ENCODE measurements around the gene CAMSAP3. TPM values are rescaled to one million over a fixed set of nuclear protein-coding genes. Genes with fewer than 3 reads are reported as not detected.
"Not testable (repeated sequence)": the region's sequence is repeated elsewhere in the genome, so short reads cannot be mapped to it uniquely, and the experiment has no call there.

The CAMSAP3 gene
- total RNA-seq, 4 donors from 2014 or later: 9.0 to 25.4 (median 14.2) TPM

- H3K36me3 ChIP-seq: no peaks in the 10 kb centered on the region
- no peaks in the 10 kb centered on the region for H3K9me3 ChIP-seq
- intact Hi-C loops (cut with DNase I): no loop called here
- no peak overlapping the region for H3K4me3 ChIP-seq (replicated peaks in 1 of 3)
- H3K27ac ChIP-seq: no peak overlapping the region
- no peaks in the 10 kb centered on the region for H3K27me3 ChIP-seq
- peaks cover 4 to 10% of the 10 kb centered on the region in 2 donors for H3K4me1 ChIP-seq
- TF ChIP-seq CTCF (IDR thresholded peaks at IDR 0.05) (no peak), POLR2A (IDR thresholded peaks at IDR 0.05) (no peak)
- no peak for DNase-seq
- 88 to 89% methylated on average over 4 to 6 of the region's 11 CpGs for WGBS, 2 donors
These were observed 45.1 kb downstream of the CAMSAP3 start for GRCh38 chr19:7640803-7641202.

GRCh38 chr19:7641290-7642276, 45.9 kb downstream of the CAMSAP3 start:
- 86 to 92% methylated on average over 29 to 34 of the region's 43 CpGs for WGBS, 2 donors

GRCh38 chr19:7642295-7643030, 46.8 kb downstream of the CAMSAP3 start:
- H3K27ac ChIP-seq: no peak overlapping the region
- 90 to 92% methylated on average over 16 to 26 of the region's 27 CpGs for WGBS, 2 donors
- no peak for DNase-seq
- no peaks in the 10 kb centered on the region for H3K27me3 ChIP-seq
- TF ChIP-seq CTCF (IDR thresholded peaks at IDR 0.05): no peak
- no peak for TF ChIP-seq POLR2A (IDR thresholded peaks at IDR 0.05)
- no peak overlapping the region for H3K4me3 ChIP-seq (replicated peaks in 1 of 3)
- no peaks in the 10 kb centered on the region for H3K9me3 ChIP-seq
- intact Hi-C loops (cut with DNase I): no loop called here
- H3K4me1 ChIP-seq: no peaks in the 10 kb centered on the region
- H3K36me3 ChIP-seq: no peaks in the 10 kb centered on the region

More at GRCh38 chr19:7641290-7642276, 45.9 kb downstream of the CAMSAP3 start:
- Histone ChIP-seq H3K4me3 (replicated peaks in 1 of 3) (no peak overlapping the region), H3K36me3 (no peaks in the 10 kb centered on the region), H3K27ac (no peak overlapping the region), H3K9me3 (no peaks in the 10 kb centered on the region), H3K4me1 (peaks cover 2% of the 10 kb centered on the region in 2 donors), H3K27me3 (no peaks in the 10 kb centered on the region)
- DNase-seq: no peak
- intact Hi-C loops (cut with DNase I): no loop called here
- no peak for TF ChIP-seq POLR2A (IDR thresholded peaks at IDR 0.05)
- no peak for TF ChIP-seq CTCF (IDR thresholded peaks at IDR 0.05)

GRCh38 chr19:7643031-7643415, 47.4 kb downstream of the CAMSAP3 start:
- no peaks in the 10 kb centered on the region for H3K27me3 ChIP-seq
- H3K4me1 ChIP-seq: no peaks in the 10 kb centered on the region
- DNase-seq: no peak
- H3K9me3 ChIP-seq: no peaks in the 10 kb centered on the region
- no peak overlapping the region for H3K4me3 ChIP-seq (replicated peaks in 1 of 3)
- 94 to 97% methylated on average over 8 of the region's 8 CpGs for WGBS, 2 donors
- TF ChIP-seq CTCF (IDR thresholded peaks at IDR 0.05) (no peak), POLR2A (IDR thresholded peaks at IDR 0.05) (no peak)
- no peak overlapping the region for H3K27ac ChIP-seq
- intact Hi-C loops (cut with DNase I): no loop called here
- H3K36me3 ChIP-seq: no peaks in the 10 kb centered on the region

GRCh38 chr19:7643629-7644549, 48.2 kb downstream of the CAMSAP3 start:
- WGBS, 2 donors: 64 to 65% methylated on average over 10 of the region's 10 CpGs
- H3K27ac ChIP-seq; H3K9me3 ChIP-seq; intact Hi-C loops (cut with DNase I); H3K4me1 ChIP-seq; H3K36me3 ChIP-seq; DNase-seq; H3K4me3 ChIP-seq (replicated peaks in 1 of 3); H3K27me3 ChIP-seq: not testable (repeated sequence)
